Sciatic nerve (tissue), 1 donor: ENCODE measurements around the gene BICRA. TPM values are rescaled to one million over a fixed set of nuclear protein-coding genes. Genes with fewer than 3 reads are reported as not detected.

Experiments
- total RNA-seq: library from RNA; stranded (reverse); fragmentation: NEBNext Ultra II Directional; extraction: Animal tissue kit (Norgen Biotek cat#: 25700); gene quantifications from one replicate; pipeline ENCODE4 v1.2.1, GENCODE V29; 2021
- donor health status: DM: no; HTN: no; CAD: no.

The BICRA gene
- total RNA-seq, 1 donor from 2014 or later: 23.9 TPM

Other genes starting within 250 kb of the BICRA start
- 6.6 TPM for gene MEIS3, start 189.6 kb upstream of the BICRA start, total RNA-seq
- not detected for gene SLC8A2, start 137.2 kb upstream of the BICRA start, total RNA-seq
- gene KPTN, start 124.9 kb upstream of the BICRA start, total RNA-seq: 6.3 TPM
- 91.7 TPM for gene NAPA, start 94.1 kb upstream of the BICRA start, total RNA-seq
- gene ZNF541, start 36.0 kb upstream of the BICRA start, total RNA-seq: 0.71 TPM
- 153 TPM for gene EHD2, start 104.3 kb downstream of the BICRA start, total RNA-seq
- gene NOP53, start 136.4 kb downstream of the BICRA start, total RNA-seq: 297 TPM
- 306 TPM for gene SELENOW, start 169.6 kb downstream of the BICRA start, total RNA-seq
- not detected for gene TPRX1, start 195.4 kb downstream of the BICRA start, total RNA-seq
- 0.09 TPM for gene CRX, start 212.8 kb downstream of the BICRA start, total RNA-seq